IPS DF 6.9 (cell line): ENCODE results near the gene USP34.

Experiments used
- DNase-seq: peaks from one replicate; pipeline ENCODE4 v3.0.0-alpha.2; 2013; ENCODE audit warnings: low read depth, low spot score
- H3K27ac ChIP-seq: one replicate; pipeline ENCODE4 v1.5.1; 2013; ENCODE audit warnings: low read length, control low read depth
- H3K27me3 ChIP-seq: 2 replicates; pipeline ENCODE4 v1.6.1; 2013; ENCODE audit warnings: mild to moderate bottlenecking, low read length; ENCODE audit not compliant: control insufficient read depth, insufficient read depth
- H3K36me3 ChIP-seq: 2 replicates; pipeline ENCODE4 v1.6.1; 2013; ENCODE audit warnings: low read length; ENCODE audit not compliant: control insufficient read depth, insufficient read depth
- H3K4me1 ChIP-seq: 2 replicates; pipeline ENCODE4 v1.6.1; 2013; ENCODE audit warnings: low read length; ENCODE audit not compliant: control insufficient read depth, insufficient read depth
- H3K4me3 ChIP-seq: 2 replicates; pipeline ENCODE4 v1.5.1; 2013; ENCODE audit warnings: mild to moderate bottlenecking, low read length
- H3K9me3 ChIP-seq: 2 replicates; pipeline ENCODE4 v1.6.1; 2013; ENCODE audit warnings: low read length, inconsistent platforms; ENCODE audit not compliant: control insufficient read depth, insufficient read depth
- WGBS: extraction: QIAGEN DNeasy Blood & Tissue Kit; methylation state at CpG from one replicate; pipeline ENCODE4 v1.1.7; 2013; ENCODE audit warnings: mixed read lengths, missing lambda C conversion rate; ENCODE audit not compliant: insufficient read length, insufficient coverage; 5-methylcytosine and 5-hydroxymethylcytosine counted together

USP34 gene

GRCh38 chr2:61356261-61356957 is 114.5 kb downstream of the USP34 start:
- no peak for DNase-seq
- Histone ChIP-seq H3K4me3 (no peak overlapping the region), H3K4me1 (no peaks in the 10 kb centered on the region), H3K27me3 (no peaks in the 10 kb centered on the region), H3K9me3 (no peaks in the 10 kb centered on the region), H3K36me3 (no peaks in the 10 kb centered on the region), H3K27ac (no peak overlapping the region)
- no CpG with 5 or more reads among the region's 4 CpGs for WGBS

GRCh38 chr2:61354543-61355197 is 116.2 kb downstream of the USP34 start:
- H3K9me3 ChIP-seq = no peaks in the 10 kb centered on the region
- no peak for DNase-seq
- no CpG with 5 or more reads among the region's 4 CpGs for WGBS
- H3K36me3 ChIP-seq = no peaks in the 10 kb centered on the region
- H3K4me1 ChIP-seq = no peaks in the 10 kb centered on the region
- H3K27ac ChIP-seq = no peak overlapping the region
- H3K4me3 ChIP-seq = no peak overlapping the region
- no peaks in the 10 kb centered on the region for H3K27me3 ChIP-seq

DNA sequence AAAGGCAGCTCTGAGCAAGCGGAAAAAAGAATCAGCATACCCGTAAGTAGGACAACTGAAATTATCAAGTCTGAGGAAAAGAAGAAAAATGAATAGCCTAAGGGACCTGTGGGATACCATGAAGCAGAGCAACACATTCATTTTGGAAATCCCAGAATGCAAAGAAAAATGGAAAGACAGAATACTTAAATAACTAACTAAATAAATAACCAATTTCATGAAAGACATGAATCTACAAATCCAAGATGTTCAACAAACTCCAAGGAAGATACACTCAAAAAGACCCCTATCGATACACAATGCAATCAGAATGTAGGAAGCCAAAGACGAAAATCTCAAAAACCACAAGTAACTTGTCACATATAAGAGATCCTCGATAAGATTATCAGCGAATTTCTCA is 117.0 kb downstream of the USP34 start:
- no peaks in the 10 kb centered on the region for H3K27me3 ChIP-seq
- H3K36me3 ChIP-seq = no peaks in the 10 kb centered on the region
- H3K27ac ChIP-seq = no peak overlapping the region
- no peaks in the 10 kb centered on the region for H3K4me1 ChIP-seq
- no peak for DNase-seq
- WGBS = no CpG with 5 or more reads among the region's 6 CpGs
- no peak overlapping the region for H3K4me3 ChIP-seq
- no peaks in the 10 kb centered on the region for H3K9me3 ChIP-seq

- H3K36me3 ChIP-seq = peaks cover 6% of the 10 kb centered on the region; the same call in 1 of the 2 replicates
- H3K4me1 ChIP-seq = no peaks in the 10 kb centered on the region
- H3K9me3 ChIP-seq = no peaks in the 10 kb centered on the region
- no peak for DNase-seq
- H3K27ac ChIP-seq = no peak overlapping the region
- no CpG with 5 or more reads among the region's 3 CpGs for WGBS
- no peak overlapping the region for H3K4me3 ChIP-seq
- no peaks in the 10 kb centered on the region for H3K27me3 ChIP-seq
These were observed 120.1 kb downstream of the USP34 start for GRCh38 chr2:61350777-61351176.

GRCh38 chr2:61343141-61343540 is 127.7 kb downstream of the USP34 start:
- H3K9me3 ChIP-seq = no peaks in the 10 kb centered on the region
- H3K4me1 ChIP-seq = no peaks in the 10 kb centered on the region
- no peak overlapping the region for H3K27ac ChIP-seq
- H3K36me3 ChIP-seq = peaks cover 8% of the 10 kb centered on the region; the same call in 1 of the 2 replicates
- H3K4me3 ChIP-seq = no peak overlapping the region
- H3K27me3 ChIP-seq = no peaks in the 10 kb centered on the region
- no peak for DNase-seq
- whole genome bisulfite sequencing = 100% methylated on average over 1 of the region's 1 CpG

GRCh38 chr2:61340242-61340641 is 130.6 kb downstream of the USP34 start:
- DNase-seq = no peak
- Histone ChIP-seq H3K4me1 (no peaks in the 10 kb centered on the region; the same call in 1 of the 2 replicates), H3K36me3 (no peaks in the 10 kb centered on the region), H3K27ac (no peak overlapping the region), H3K27me3 (no peaks in the 10 kb centered on the region), H3K9me3 (no peaks in the 10 kb centered on the region), H3K4me3 (no peak overlapping the region)
- 100% methylated on average over 1 of the region's 2 CpGs for WGBS

GRCh38 chr2:61338447-61338846 is 132.4 kb downstream of the USP34 start:
- Histone ChIP-seq H3K27me3 (no peaks in the 10 kb centered on the region), H3K36me3 (no peaks in the 10 kb centered on the region), H3K4me3 (no peak overlapping the region)

GRCh38 chr2:61335187-61335586 is 135.7 kb downstream of the USP34 start:
- no peaks in the 10 kb centered on the region for H3K36me3 ChIP-seq
- H3K4me3 ChIP-seq = no peak overlapping the region
- no peaks in the 10 kb centered on the region; the same call in 1 of the 2 replicates for H3K4me1 ChIP-seq
- no CpG with 5 or more reads among the region's 3 CpGs for WGBS
- H3K9me3 ChIP-seq = no peaks in the 10 kb centered on the region
- H3K27ac ChIP-seq = no peak overlapping the region
- no peak for DNase-seq
- no peaks in the 10 kb centered on the region for H3K27me3 ChIP-seq

More at GRCh38 chr2:61338447-61338846, 132.4 kb downstream of the USP34 start:
- H3K4me1 ChIP-seq = no peaks in the 10 kb centered on the region; the same call in 1 of the 2 replicates
- H3K27ac ChIP-seq = no peak overlapping the region
- H3K9me3 ChIP-seq = no peaks in the 10 kb centered on the region
- DNase-seq = no peak

GRCh38 chr2:61334466-61334865 is 136.4 kb downstream of the USP34 start:
- no peaks in the 10 kb centered on the region for H3K36me3 ChIP-seq
- no peak for DNase-seq
- no CpG with 5 or more reads among the region's 2 CpGs for WGBS

GRCh38 chr2:61328707-61329251 is 142.1 kb downstream of the USP34 start:
- H3K27ac ChIP-seq = no peak overlapping the region
- no peak for DNase-seq
- H3K27me3 ChIP-seq = no peaks in the 10 kb centered on the region
- H3K36me3 ChIP-seq = no peaks in the 10 kb centered on the region
- no CpG with 5 or more reads among the region's 11 CpGs for WGBS
- no peak overlapping the region for H3K4me3 ChIP-seq
- H3K9me3 ChIP-seq = no peaks in the 10 kb centered on the region
- no peaks in the 10 kb centered on the region for H3K4me1 ChIP-seq

More at GRCh38 chr2:61334466-61334865, 136.4 kb downstream of the USP34 start:
- Histone ChIP-seq H3K27me3 (no peaks in the 10 kb centered on the region), H3K27ac (no peak overlapping the region), H3K4me3 (no peak overlapping the region), H3K4me1 (no peaks in the 10 kb centered on the region; the same call in 1 of the 2 replicates), H3K9me3 (no peaks in the 10 kb centered on the region)
